Measurements from ENCODE around the gene DNAJC7.

The DNAJC7 gene

GRCh38 chr17:41959030-41959335 lies 58.3 kb downstream of the DNAJC7 start:
- WGBS (ENCODE audit: extremely low coverage, insufficient coverage, insufficient read length), result no CpG with 5 or more reads among the region's 2 CpGs
- Histone ChIP-seq H3K14ac (ENCODE audit: low read length) (no peak overlapping the region), H3K4me1 (ENCODE audit: control insufficient read depth in 1 of 2, insufficient read depth in 2 of 2, low read length in 2 of 2) (peaks cover 0 to 11% of the 10 kb centered on the region in 2 experiments), H2AK5ac (ENCODE audit: low read length) (no peak overlapping the region), H2BK120ac (ENCODE audit: insufficient read depth, low read length, poor library complexity) (no peak overlapping the region), H3K4me3 (ENCODE audit: low read depth, low read length) (no peak overlapping the region), H3K9me3 (ENCODE audit: insufficient read depth, low read depth, low read length) (peaks cover 3% of the 10 kb centered on the region), H3K18ac (ENCODE audit: low read length) (no peak overlapping the region), H3K23ac (ENCODE audit: low read length) (no peak overlapping the region), H3K9ac (ENCODE audit: low read length) (no peak overlapping the region), H3K4me2 (ENCODE audit: low read length) (no peak overlapping the region), H4K8ac (ENCODE audit: low read depth, low read length) (no peak overlapping the region), H3K4ac (ENCODE audit: low read depth, low read length) (no peak overlapping the region), H3K27me3 (ENCODE audit: insufficient read depth, low read length) (no peaks in the 10 kb centered on the region), H3K27ac (ENCODE audit: low read depth, low read length) (no peak overlapping the region), H2AFZ (ENCODE audit: insufficient read depth, low read length, poor library complexity) (no peak overlapping the region), H3K36me3 (ENCODE audit: control insufficient read depth in 1 of 2, insufficient read depth in 2 of 2, low read length in 2 of 2) (no peaks in the 10 kb centered on the region), H2BK5ac (ENCODE audit: low read depth, low read length, poor library complexity) (no peak overlapping the region), H3K79me2 (ENCODE audit: control insufficient read depth, insufficient read depth, low read length, poor library complexity) (no peaks in the 10 kb centered on the region), H2BK12ac (ENCODE audit: low read length) (no peak overlapping the region), H4K91ac (ENCODE audit: low read depth, low read length) (no peak overlapping the region), H3K79me1 (ENCODE audit: low read length) (peaks cover 2% of the 10 kb centered on the region), H4K12ac (ENCODE audit: low read depth, low read length) (no peak overlapping the region)
- DNase-seq, result no peak

- Histone ChIP-seq H4K91ac (ENCODE audit: low read depth, low read length) (peak overlapping the region; percentile 48), H3K79me1 (ENCODE audit: low read length) (peaks cover 2% of the 10 kb centered on the region), H3K4ac (ENCODE audit: low read depth, low read length) (no peak overlapping the region), H3K4me2 (ENCODE audit: low read length) (no peak overlapping the region), H3K9ac (ENCODE audit: low read length) (no peak overlapping the region), H3K23ac (ENCODE audit: low read length) (no peak overlapping the region), H4K8ac (ENCODE audit: low read depth, low read length) (no peak overlapping the region), H3K79me2 (ENCODE audit: control insufficient read depth, insufficient read depth, low read length, poor library complexity) (no peaks in the 10 kb centered on the region), H3K9me3 (ENCODE audit: insufficient read depth, low read depth, low read length) (peaks cover 3% of the 10 kb centered on the region), H3K36me3 (ENCODE audit: control insufficient read depth in 1 of 2, insufficient read depth in 2 of 2, low read length in 2 of 2) (no peaks in the 10 kb centered on the region), H3K4me1 (ENCODE audit: control insufficient read depth in 1 of 2, insufficient read depth in 2 of 2, low read length in 2 of 2) (peaks cover 0 to 11% of the 10 kb centered on the region in 2 experiments), H3K27me3 (ENCODE audit: insufficient read depth, low read length) (no peaks in the 10 kb centered on the region), H2BK5ac (ENCODE audit: low read depth, low read length, poor library complexity) (peak overlapping the region; percentile 59), H3K27ac (ENCODE audit: low read depth, low read length) (no peak overlapping the region), H2BK120ac (ENCODE audit: insufficient read depth, low read length, poor library complexity) (no peak overlapping the region), H4K12ac (ENCODE audit: low read depth, low read length) (no peak overlapping the region), H2AK5ac (ENCODE audit: low read length) (peak overlapping the region; percentile 80), H3K4me3 (ENCODE audit: low read depth, low read length) (no peak overlapping the region), H2BK12ac (ENCODE audit: low read length) (peak overlapping the region; percentile 63), H3K18ac (ENCODE audit: low read length) (no peak overlapping the region), H2AFZ (ENCODE audit: insufficient read depth, low read length, poor library complexity) (no peak overlapping the region), H3K14ac (ENCODE audit: low read length) (no peak overlapping the region)
- no CpG with 5 or more reads among the region's 6 CpGs for WGBS (ENCODE audit: extremely low coverage, insufficient coverage, insufficient read length)
- DNase-seq, result no peak
Observed at GRCh38 chr17:41957869-41958439, 59.3 kb downstream of the DNAJC7 start.

GRCh38 chr17:41957031-41957868 lies 60.0 kb downstream of the DNAJC7 start:
- H3K4me1 ChIP-seq (ENCODE audit: control insufficient read depth in 1 of 2, insufficient read depth in 2 of 2, low read length in 2 of 2), result peaks cover 0 to 11% of the 10 kb centered on the region in 2 experiments
- no peak for DNase-seq
- no peak overlapping the region for H3K4ac ChIP-seq (ENCODE audit: low read depth, low read length)
- H4K91ac ChIP-seq (ENCODE audit: low read depth, low read length), result peak overlapping the region; percentile 39
- peak overlapping the region; percentile 42 for H2AK5ac ChIP-seq (ENCODE audit: low read length)
- H3K36me3 ChIP-seq (ENCODE audit: control insufficient read depth in 1 of 2, insufficient read depth in 2 of 2, low read length in 2 of 2), result no peaks in the 10 kb centered on the region
- no peak overlapping the region for H3K23ac ChIP-seq (ENCODE audit: low read length)
- H3K4me3 ChIP-seq (ENCODE audit: low read depth, low read length), result no peak overlapping the region
- peak overlapping the region; percentile 47 for H4K12ac ChIP-seq (ENCODE audit: low read depth, low read length)
- peaks cover 2% of the 10 kb centered on the region for H3K79me1 ChIP-seq (ENCODE audit: low read length)
- peak overlapping the region; percentile 34 for H3K4me2 ChIP-seq (ENCODE audit: low read length)
- peak overlapping the region; percentile 74 for H3K14ac ChIP-seq (ENCODE audit: low read length)
- peak overlapping the region; percentile 30 for H2BK120ac ChIP-seq (ENCODE audit: insufficient read depth, low read length, poor library complexity)
- no peak overlapping the region for H2AFZ ChIP-seq (ENCODE audit: insufficient read depth, low read length, poor library complexity)
- H3K27ac ChIP-seq (ENCODE audit: low read depth, low read length), result peak overlapping the region; percentile 80
- H3K9me3 ChIP-seq (ENCODE audit: insufficient read depth, low read depth, low read length), result peaks cover 3% of the 10 kb centered on the region
- WGBS (ENCODE audit: extremely low coverage, insufficient coverage, insufficient read length), result no CpG with 5 or more reads among the region's 11 CpGs
- peak overlapping the region; percentile 45 for H2BK5ac ChIP-seq (ENCODE audit: low read depth, low read length, poor library complexity)
- H3K79me2 ChIP-seq (ENCODE audit: control insufficient read depth, insufficient read depth, low read length, poor library complexity), result no peaks in the 10 kb centered on the region
- peak overlapping the region; percentile 37 for H2BK12ac ChIP-seq (ENCODE audit: low read length)
- H3K18ac ChIP-seq (ENCODE audit: low read length), result no peak overlapping the region
- no peaks in the 10 kb centered on the region for H3K27me3 ChIP-seq (ENCODE audit: insufficient read depth, low read length)
- H4K8ac ChIP-seq (ENCODE audit: low read depth, low read length), result peak overlapping the region; percentile 84
- no peak overlapping the region for H3K9ac ChIP-seq (ENCODE audit: low read length)

- Histone ChIP-seq H3K79me2 (ENCODE audit: control insufficient read depth, insufficient read depth, low read length, poor library complexity) (no peaks in the 10 kb centered on the region), H3K27me3 (ENCODE audit: insufficient read depth, low read length) (no peaks in the 10 kb centered on the region), H2BK12ac (ENCODE audit: low read length) (no peak overlapping the region), H3K4ac (ENCODE audit: low read depth, low read length) (no peak overlapping the region), H2AK5ac (ENCODE audit: low read length) (no peak overlapping the region), H3K14ac (ENCODE audit: low read length) (no peak overlapping the region), H4K8ac (ENCODE audit: low read depth, low read length) (no peak overlapping the region), H3K9me3 (ENCODE audit: insufficient read depth, low read depth, low read length) (peaks cover 3% of the 10 kb centered on the region), H3K4me2 (ENCODE audit: low read length) (no peak overlapping the region), H2BK5ac (ENCODE audit: low read depth, low read length, poor library complexity) (no peak overlapping the region), H3K79me1 (ENCODE audit: low read length) (peaks cover 2% of the 10 kb centered on the region), H4K12ac (ENCODE audit: low read depth, low read length) (no peak overlapping the region), H3K4me3 (ENCODE audit: low read depth, low read length) (no peak overlapping the region), H3K36me3 (ENCODE audit: control insufficient read depth in 1 of 2, insufficient read depth in 2 of 2, low read length in 2 of 2) (no peaks in the 10 kb centered on the region), H3K27ac (ENCODE audit: low read depth, low read length) (no peak overlapping the region), H3K18ac (ENCODE audit: low read length) (no peak overlapping the region), H4K91ac (ENCODE audit: low read depth, low read length) (no peak overlapping the region), H2AFZ (ENCODE audit: insufficient read depth, low read length, poor library complexity) (no peak overlapping the region), H3K9ac (ENCODE audit: low read length) (no peak overlapping the region), H3K23ac (ENCODE audit: low read length) (no peak overlapping the region), H3K4me1 (ENCODE audit: control insufficient read depth in 1 of 2, insufficient read depth in 2 of 2, low read length in 2 of 2) (peaks cover 0 to 11% of the 10 kb centered on the region in 2 experiments), H2BK120ac (ENCODE audit: insufficient read depth, low read length, poor library complexity) (no peak overlapping the region)
- WGBS (ENCODE audit: extremely low coverage, insufficient coverage, insufficient read length), result no CpG with 5 or more reads among the region's 6 CpGs
- no peak for DNase-seq
Observed at GRCh38 chr17:41956522-41956921, 60.7 kb downstream of the DNAJC7 start.

All from trophoblast cell (in vitro differentiated cells and primary cell).